GM12865 (cell line): ENCODE results near the gene CDK5.

Experiments
- DNase-seq: peaks from one replicate; pipeline ENCODE4 v3.0.0; 2010; ENCODE audit warnings: low read depth
- H3K4me3 ChIP-seq: 2 replicates; pipeline ENCODE4 v1.5.1; 2011; ENCODE audit warnings: mild to moderate bottlenecking, low read depth, low read length, control low read depth
- TF ChIP-seq, protein P1 (sequence below): IDR thresholded peaks from 2 replicates; pipeline ENCODE4 v1.5.1; 2011; ENCODE audit warnings: low read length, control low read depth, low read depth, inconsistent platforms; ENCODE audit not compliant: insufficient read depth; ENCODE audit errors: missing control alignments

CDK5 gene

GRCh38 chr7:151025924-151026671, 31.6 kb downstream of the CDK5 start:
- no peak for DNase-seq
- no peak overlapping the region for H3K4me3 ChIP-seq
- TF ChIP-seq, protein P1, sequence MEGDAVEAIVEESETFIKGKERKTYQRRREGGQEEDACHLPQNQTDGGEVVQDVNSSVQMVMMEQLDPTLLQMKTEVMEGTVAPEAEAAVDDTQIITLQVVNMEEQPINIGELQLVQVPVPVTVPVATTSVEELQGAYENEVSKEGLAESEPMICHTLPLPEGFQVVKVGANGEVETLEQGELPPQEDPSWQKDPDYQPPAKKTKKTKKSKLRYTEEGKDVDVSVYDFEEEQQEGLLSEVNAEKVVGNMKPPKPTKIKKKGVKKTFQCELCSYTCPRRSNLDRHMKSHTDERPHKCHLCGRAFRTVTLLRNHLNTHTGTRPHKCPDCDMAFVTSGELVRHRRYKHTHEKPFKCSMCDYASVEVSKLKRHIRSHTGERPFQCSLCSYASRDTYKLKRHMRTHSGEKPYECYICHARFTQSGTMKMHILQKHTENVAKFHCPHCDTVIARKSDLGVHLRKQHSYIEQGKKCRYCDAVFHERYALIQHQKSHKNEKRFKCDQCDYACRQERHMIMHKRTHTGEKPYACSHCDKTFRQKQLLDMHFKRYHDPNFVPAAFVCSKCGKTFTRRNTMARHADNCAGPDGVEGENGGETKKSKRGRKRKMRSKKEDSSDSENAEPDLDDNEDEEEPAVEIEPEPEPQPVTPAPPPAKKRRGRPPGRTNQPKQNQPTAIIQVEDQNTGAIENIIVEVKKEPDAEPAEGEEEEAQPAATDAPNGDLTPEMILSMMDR, result no peak

DNA sequence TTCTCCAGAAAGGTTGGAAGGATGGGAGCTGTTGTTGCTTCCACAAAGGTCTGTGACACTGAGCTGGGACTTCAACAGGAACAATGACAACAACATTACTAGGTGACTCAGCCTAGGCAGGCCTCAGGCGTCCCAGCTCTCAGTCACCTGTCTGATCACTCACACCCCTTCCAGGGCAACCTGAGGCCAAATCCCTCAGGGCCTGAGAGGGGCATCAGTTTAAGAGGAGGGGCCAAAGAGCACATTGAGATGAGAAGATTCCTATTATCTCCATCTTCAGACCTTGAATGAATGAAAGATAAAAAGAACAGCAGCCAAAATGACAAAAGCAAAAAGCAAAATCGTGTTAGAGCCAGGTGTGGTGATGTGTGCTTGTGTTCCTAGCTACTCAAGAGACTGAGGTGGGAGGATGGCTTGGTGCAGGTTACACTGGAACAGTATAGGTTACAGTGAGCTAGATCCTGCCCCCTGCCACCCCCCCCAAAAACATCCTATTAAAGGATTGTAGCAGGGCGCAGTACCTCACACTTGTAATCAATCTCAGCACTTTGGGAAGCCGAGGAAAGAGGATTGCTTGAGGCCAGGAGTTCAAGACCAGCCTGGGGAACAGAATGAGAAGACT, 33.2 kb downstream of the CDK5 start, which contains the start of gene ATG9B:
TSS of gene ATG9B (minus strand) at position 60 of the 622 bp plus-strand sequence. CDS start 71 bp downstream, outside the sequence.
- no peak within 1 kb of the TSS for H3K4me3 ChIP-seq
- TF ChIP-seq, protein P1, result no peak
- no peak for DNase-seq

GRCh38 chr7:151023232-151023631, 34.5 kb downstream of the CDK5 start:
- no peak for DNase-seq
- TF ChIP-seq, protein P1, result no peak
- H3K4me3 ChIP-seq, result no peak overlapping the region

DNA sequence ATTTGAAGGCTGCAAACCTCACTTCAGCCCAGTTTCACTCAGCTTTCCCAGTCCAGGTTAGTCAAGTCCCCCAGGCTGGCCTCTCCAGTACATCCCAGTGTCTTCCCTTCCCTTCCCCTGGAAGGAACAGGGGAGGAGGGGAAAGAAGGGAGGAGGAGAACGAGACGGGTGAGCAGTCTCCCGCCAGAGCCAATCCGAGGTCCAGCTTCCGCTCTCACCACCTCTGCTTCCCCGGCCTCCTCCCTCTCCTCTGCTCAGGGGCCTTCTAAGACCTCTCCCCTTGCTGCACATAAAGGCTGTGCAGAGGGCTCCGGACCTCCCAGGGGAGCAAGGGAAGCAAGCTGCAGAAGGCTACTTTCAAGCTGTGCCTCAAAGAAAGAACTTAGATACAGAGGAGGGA, 37.5 kb downstream of the CDK5 start:
- TF ChIP-seq, protein P1, result no peak
- H3K4me3 ChIP-seq, result no peak overlapping the region
- DNase-seq, result no peak

GRCh38 chr7:151019130-151019447, 38.6 kb downstream of the CDK5 start:
- TF ChIP-seq, protein P1, result no peak
- no peak overlapping the region for H3K4me3 ChIP-seq
- DNase-seq, result no peak

- no peak for DNase-seq
- H3K4me3 ChIP-seq, result no peak overlapping the region
- TF ChIP-seq, protein P1, result no peak
Observed at GRCh38 chr7:151018421-151019129, 39.1 kb downstream of the CDK5 start.
